GM18909 (cell line): ENCODE data around the gene MAP4K5.

Source experiments
- ATAC-seq: cut with Tn5 transposase; IDR thresholded peaks from one replicate; pipeline ENCODE4 v1.9.1; 2021; ENCODE audit warnings: mild to moderate bottlenecking; ENCODE audit not compliant: unreplicated experiment, poor library complexity

Gene MAP4K5

GRCh38 chr14:50488521-50488920, 43.8 kb downstream of the MAP4K5 start:
- no peak for ATAC-seq

DNA sequence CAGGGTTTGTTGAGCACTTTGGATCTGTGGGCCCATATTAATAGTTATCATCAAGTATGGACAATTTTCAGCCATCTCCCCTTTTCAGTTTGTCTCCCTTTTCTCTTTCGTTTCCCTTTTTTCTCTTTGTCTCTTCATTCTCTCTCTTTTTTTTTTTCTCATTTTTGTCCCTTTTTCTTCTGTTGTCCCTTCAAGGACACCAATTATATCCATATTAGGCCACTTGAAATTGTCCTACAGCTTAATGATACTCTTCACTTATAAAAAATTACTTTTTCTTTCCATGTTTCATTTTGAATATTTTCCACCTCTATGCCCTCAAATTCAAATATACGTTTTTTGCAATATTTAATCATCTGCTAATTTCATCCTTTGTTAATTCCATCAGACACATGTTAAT, 53.3 kb downstream of the MAP4K5 start:
- ATAC-seq, result no peak

- no peak for ATAC-seq
These were observed 54.6 kb downstream of the MAP4K5 start for GRCh38 chr14:50477760-50478159.

GRCh38 chr14:50476134-50476533, 56.2 kb downstream of the MAP4K5 start:
- no peak for ATAC-seq

GRCh38 chr14:50475460-50475859, 56.9 kb downstream of the MAP4K5 start:
- no peak for ATAC-seq

GRCh38 chr14:50471838-50472465, 60.4 kb downstream of the MAP4K5 start:
- ATAC-seq, result no peak

- no peak for ATAC-seq
These were observed 62.4 kb downstream of the MAP4K5 start for GRCh38 chr14:50469982-50470381.

DNA sequence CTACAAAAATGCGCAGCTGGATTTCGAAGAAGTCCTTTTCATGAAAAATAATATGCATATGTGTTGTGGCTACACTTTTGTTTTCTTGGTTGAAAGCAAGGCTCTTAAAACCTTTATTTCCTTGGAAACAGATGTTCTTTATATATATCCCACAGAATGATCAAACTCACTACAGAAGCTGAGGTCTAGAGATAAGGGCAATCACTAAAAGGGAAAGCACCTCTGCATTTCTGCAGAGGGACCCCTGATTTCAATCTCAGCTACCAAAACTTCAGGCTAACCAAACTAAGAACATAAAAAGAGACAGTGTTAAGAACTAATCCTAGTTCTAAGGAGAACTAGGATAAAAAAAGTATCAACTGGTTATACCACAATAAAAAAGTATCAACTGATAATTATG, 70.3 kb downstream of the MAP4K5 start:
- no peak for ATAC-seq

DNA sequence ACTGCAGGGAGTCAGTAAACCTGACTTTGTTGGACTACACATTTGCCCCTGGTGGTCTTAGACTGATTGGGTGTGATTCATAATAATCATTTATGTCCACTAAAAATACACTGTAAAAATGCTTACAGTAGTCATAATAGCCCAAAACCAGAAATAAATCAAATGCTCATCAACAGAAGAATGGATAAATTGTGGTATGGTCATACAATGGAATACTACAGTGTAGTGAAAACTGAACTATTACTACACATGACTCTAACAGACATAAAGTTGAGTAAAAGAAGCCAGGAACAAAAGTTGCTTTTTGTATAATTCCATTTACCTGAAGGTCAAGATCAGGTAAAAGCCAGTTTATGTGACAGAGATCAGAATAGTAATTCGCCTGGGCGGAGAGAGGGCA, 78.5 kb downstream of the MAP4K5 start:
- ATAC-seq, result no peak

DNA sequence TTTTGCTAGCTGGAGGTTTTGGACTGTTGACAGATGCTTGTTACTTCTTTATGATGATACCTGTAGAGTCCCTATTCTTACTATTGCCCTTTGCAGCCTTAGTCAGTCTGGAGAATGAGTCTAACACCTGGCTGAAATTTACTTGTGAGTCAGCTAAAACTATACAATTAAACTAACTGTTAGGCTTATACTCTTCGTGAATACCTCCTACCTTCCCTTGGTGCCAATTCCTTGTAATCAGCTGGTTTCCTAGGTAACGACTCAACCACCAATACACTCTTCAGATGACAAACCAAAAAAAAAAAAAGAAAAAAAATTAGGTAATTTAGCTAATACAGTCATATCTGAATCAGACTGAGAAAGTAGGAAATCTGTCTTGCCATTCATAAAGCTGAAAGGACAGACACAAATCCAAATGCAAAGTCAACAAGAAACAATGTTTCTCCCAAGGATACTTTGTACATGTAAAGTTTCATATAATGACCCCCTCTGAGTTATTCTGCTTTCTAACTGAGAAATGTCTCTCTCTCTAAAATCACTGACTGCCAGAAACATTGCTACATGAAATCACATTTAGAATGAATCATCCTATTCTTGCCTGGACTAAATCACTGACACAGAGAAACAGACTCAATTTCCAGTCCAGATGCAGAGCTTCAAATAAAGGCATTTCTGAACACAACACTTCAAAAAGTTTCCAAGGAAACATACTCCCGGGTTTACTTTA, 79.2 kb downstream of the MAP4K5 start:
- no peak for ATAC-seq

DNA sequence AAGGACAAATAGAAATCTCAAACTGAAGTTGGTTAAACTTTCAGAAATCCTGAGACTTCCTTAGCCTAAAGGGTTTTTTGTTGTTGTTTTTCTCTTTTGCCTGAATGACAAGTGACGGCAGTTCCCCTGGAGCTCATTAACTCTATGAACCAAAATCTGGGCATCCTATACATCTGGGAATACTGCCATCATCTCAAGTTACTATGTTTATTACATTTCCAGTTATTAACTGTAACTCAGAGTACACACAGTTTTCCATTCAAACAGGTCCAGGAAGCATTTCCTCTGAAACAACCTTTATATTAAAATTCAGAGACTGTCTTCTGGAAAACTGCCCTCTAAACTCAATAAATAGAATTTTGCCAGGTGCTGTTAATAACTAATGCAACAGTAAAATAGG, 80.1 kb downstream of the MAP4K5 start:
- no peak for ATAC-seq

- ATAC-seq, result no peak
These were observed 80.5 kb downstream of the MAP4K5 start for GRCh38 chr14:50451854-50452253.

- ATAC-seq, result no peak
These were observed 84.9 kb downstream of the MAP4K5 start for GRCh38 chr14:50447461-50447860.

GRCh38 chr14:50434528-50434927, 97.8 kb downstream of the MAP4K5 start:
- no peak for ATAC-seq

GRCh38 chr14:50432131-50432530, 100.2 kb downstream of the MAP4K5 start:
- no peak for ATAC-seq

- no peak for ATAC-seq
These were observed 106.6 kb downstream of the MAP4K5 start for GRCh38 chr14:50425816-50426215.

DNA sequence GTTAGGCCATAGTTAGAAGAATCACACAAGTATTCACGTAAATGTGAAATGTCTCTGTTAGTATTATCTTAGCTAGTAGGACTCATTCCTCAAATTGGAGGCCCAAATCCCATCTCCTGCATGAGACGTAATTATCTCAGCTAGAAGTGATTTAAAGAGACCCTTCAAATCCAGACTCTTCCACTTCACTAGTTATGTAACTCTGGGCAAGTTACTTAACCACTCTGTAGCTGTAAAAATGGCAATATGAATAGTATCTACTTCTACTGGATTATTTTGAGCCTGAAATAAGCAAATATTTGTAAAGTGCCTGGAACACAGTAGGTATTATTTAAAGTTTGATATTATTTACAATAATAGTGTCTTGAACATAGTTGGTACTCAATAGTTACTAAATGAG, 107.3 kb downstream of the MAP4K5 start:
- no peak for ATAC-seq

DNA sequence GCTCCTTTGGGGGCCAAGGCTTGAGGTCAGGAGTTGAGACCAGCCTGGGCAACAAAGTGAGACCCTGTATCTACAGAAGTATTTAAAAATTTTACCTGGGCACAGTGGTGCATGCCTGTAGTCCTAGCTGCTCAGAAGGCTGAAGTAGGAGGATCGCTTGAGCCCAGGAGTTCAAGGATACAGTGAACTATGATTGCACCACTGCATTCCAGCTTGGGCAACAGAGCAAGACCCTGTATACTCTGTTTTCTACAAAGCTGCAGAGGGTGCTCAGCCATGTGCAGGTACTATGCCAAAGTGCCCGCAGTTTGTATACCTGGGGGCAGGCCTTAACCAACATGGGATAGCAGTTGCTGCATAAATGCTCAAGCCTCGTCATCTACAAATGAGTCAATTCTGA, 108.8 kb downstream of the MAP4K5 start:
- ATAC-seq, result no peak

DNA sequence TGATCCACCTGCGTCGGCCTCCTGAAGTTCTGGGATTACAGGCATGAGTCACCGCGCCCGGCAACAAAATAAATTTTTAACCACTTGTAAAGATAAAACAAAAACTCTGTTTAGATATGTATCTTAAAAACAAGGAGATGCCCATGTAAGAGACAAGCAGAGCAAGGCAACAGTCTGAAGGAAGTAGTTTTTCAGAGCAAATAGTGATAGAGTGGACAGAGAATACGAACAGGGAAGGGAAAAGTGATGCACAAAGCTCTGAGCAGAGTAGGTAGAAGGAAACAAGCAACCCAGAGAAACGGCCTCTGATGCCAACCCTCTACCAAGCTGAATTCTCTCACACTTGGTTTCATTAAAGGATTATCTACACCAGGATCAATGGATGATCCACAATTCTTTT, 110.9 kb downstream of the MAP4K5 start:
- no peak for ATAC-seq

DNA sequence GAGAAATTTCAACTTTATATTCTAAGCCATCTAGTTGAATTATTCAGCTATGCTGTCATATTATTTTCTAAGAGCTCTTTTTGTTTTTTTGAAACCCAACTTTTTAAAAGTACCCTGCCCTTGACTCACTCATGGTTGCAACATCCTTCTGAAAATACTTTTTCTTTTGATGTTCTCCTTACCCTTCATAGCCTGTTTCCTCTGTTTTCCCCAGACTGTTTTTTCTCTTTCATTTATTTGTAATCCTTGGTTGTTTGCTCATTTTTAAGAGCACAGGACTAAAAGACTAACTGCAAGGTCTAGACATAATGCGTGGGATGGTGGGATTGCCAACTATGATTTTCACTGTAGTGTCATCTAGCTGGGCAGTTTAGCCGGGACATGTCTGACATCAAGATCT, 114.5 kb downstream of the MAP4K5 start:
- ATAC-seq, result no peak

GRCh38 chr14:50410921-50411320, 121.4 kb downstream of the MAP4K5 start:
- ATAC-seq, result no peak

DNA sequence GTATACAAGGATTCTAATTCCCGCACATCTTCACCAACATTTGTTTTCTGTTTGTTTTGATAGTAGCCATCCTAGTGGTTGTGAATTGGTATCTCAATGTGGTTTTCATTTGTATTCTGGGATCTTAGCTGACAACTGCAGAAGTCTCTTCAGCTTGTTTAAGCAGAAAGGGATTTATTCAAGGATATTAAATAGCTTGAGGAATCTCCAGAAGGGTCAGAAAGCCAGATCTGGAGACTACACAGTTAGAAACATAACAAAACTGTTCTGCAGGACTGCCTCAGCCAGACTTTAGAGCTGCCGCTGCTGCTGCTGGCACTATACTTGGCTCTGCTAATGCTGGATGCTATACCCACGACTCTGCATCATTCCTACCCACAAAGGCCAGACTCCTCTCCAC, 122.3 kb downstream of the MAP4K5 start:
- ATAC-seq, result no peak
